Right lobe of liver (tissue), 4 donors: Measurements from ENCODE around the gene MEOX1.

Experiments
- POLR2A ChIP-seq: fragments of 450-650 bp; IDR thresholded peaks from one replicate; pipeline ENCODE4 v1.6.1; 2017; ENCODE audit warnings: antibody characterized with exemption, mild to moderate bottlenecking
- TF ChIP-seq, protein P1 (sequence below), 4 donors: fragments of 200-600 bp in 3 of 4; fragments of 450-650 bp in 1 of 4; IDR thresholded peaks; one replicate each; pipeline versions ENCODE4 v1.5.1 to v1.8.0; 2016 to 2022; ENCODE audit warnings: antibody characterized with exemption in 4 of 4, mild to moderate bottlenecking in 2 of 4
- donor health status: DM: no; HTN: no; CAD: no.
- donor health status: DM: no; HTN: no; CAD: no.
- donor health status: DM: no; HTN: yes; CAD: no.

DNA sequence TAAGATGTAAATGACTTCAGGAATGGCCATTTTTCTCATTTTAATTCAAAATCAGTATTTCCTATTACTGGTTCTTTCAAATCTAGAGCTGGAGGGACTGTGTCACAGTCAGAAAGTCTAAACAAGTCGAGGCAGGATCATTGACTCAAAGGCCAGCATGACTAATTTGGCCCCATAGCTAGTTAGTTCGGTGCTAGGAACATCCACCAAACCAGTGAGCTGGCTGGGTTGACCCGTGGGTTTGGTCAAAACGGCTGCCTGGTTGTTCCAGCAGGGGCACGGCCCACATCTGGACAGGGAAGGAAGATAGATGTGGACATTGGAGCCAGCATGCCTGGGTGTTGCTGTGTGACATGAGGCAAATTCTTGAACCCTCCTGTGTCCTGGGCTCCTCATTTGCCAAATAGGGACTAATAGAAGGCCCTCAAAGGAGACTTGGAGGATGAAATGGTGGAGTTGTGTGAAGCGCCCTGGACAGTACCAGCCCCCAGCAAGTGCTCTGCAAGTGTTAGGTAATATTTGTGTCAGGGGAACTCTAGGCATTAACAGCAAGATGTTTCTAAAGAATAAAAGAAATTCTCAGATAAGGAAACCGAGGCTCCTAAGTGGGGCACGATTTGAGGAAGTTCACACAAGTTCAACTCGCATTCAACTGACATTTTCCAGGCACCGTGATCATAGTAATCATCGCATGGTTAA, 46.2 kb downstream of the MEOX1 start:
- TF ChIP-seq, protein P1, sequence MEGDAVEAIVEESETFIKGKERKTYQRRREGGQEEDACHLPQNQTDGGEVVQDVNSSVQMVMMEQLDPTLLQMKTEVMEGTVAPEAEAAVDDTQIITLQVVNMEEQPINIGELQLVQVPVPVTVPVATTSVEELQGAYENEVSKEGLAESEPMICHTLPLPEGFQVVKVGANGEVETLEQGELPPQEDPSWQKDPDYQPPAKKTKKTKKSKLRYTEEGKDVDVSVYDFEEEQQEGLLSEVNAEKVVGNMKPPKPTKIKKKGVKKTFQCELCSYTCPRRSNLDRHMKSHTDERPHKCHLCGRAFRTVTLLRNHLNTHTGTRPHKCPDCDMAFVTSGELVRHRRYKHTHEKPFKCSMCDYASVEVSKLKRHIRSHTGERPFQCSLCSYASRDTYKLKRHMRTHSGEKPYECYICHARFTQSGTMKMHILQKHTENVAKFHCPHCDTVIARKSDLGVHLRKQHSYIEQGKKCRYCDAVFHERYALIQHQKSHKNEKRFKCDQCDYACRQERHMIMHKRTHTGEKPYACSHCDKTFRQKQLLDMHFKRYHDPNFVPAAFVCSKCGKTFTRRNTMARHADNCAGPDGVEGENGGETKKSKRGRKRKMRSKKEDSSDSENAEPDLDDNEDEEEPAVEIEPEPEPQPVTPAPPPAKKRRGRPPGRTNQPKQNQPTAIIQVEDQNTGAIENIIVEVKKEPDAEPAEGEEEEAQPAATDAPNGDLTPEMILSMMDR (IDR thresholded peaks at IDR 0.05), result no peak
- no peak for TF ChIP-seq POLR2A
